GM23248 (cell line): ENCODE results near the gene SIAH2.

Experiments used
- EZH2 ChIP-seq: fragments of 200-600 bp; sonication (generic); IDR thresholded peaks from 2 replicates; pipeline ENCODE4 v1.6.1; 2018; ENCODE audit warnings: antibody characterized with exemption, mild to moderate bottlenecking; ENCODE audit not compliant: insufficient read depth, poor library complexity, severe bottlenecking
- EZH2phosphoT487 ChIP-seq: fragments of 200-600 bp; sonication (generic); IDR thresholded peaks from 2 replicates; pipeline ENCODE4 v1.6.1; 2018; ENCODE audit warnings: antibody characterized with exemption, moderate library complexity, mild to moderate bottlenecking, low read depth; ENCODE audit not compliant: insufficient read depth

GRCh38 chr3:150748684-150749047, 14.3 kb downstream of the SIAH2 start:
- TF ChIP-seq EZH2 (no peak), EZH2phosphoT487 (no peak)
